Left cardiac atrium (tissue), 4 donors: ENCODE data around the gene ENTPD1. TPM values are rescaled to one million over a fixed set of nuclear protein-coding genes. Genes with fewer than 3 reads are reported as not detected.
"Not testable (repeated sequence)": the region's sequence is repeated elsewhere in the genome, so short reads cannot be mapped to it uniquely, and the experiment has no call there.

Source experiments
- ATAC-seq, 2 donors: fragments of 200-7000 bp; cut with Tn5 transposase; one replicate each; pipeline ENCODE4 v1.9.1; 2020; ENCODE audit warnings: mild to moderate bottlenecking in 2 of 2, moderate library complexity in 2 of 2
- DNase-seq: peaks from one replicate; pipeline ENCODE4 v3.0.0-alpha.2; 2020
- intact Hi-C, 2 donors: fragments of 100-400 bp; cut with DNase I; formaldehyde crosslinking; loops; one replicate each; pipeline versions ENCODE4 v1.14.1 to v1.15.1; 2022 to 2023
- total RNA-seq, 2 donors: library from RNA; stranded (reverse); fragmentation: NEBNext Ultra II Directional; extraction: Animal tissue kit (Norgen Biotek cat#: 25700); gene quantifications; one replicate each; pipeline ENCODE4 v1.2.1, GENCODE V29; 2021
- donor health status: DM: no; HTN: yes; CAD: no.
- donor health status: DM: no; HTN: yes; CAD: no; lungs with severe emphysema.
- donor health status: DM: yes; HTN: yes; CAD: no.
- donor health status: Dilated cardiomyopathy.

The ENTPD1 gene
- total RNA-seq, 2 donors from 2014 or later, result 11.8 to 18.5 TPM

GRCh38 chr10:95791425-95791979 lies 35.5 kb downstream of the ENTPD1 start:
- DNase-seq (no peak), ATAC-seq (no peak)
- intact Hi-C loops, result no loop called here

- DNase-seq (no peak), ATAC-seq (peak in 1 of 2 donors; percentile 12)
- intact Hi-C loops, result no loop called here
Measured at GRCh38 chr10:95792211-95792780, 36.3 kb downstream of the ENTPD1 start.

GRCh38 chr10:95792874-95793285 lies 36.9 kb downstream of the ENTPD1 start:
- DNase-seq (no peak), ATAC-seq (peak; percentile 85 to 89)
- intact Hi-C loops, result no loop called here

GRCh38 chr10:95793401-95794045 lies 37.6 kb downstream of the ENTPD1 start:
- DNase-seq (no peak), ATAC-seq (peak; percentile 56 to 70)
- intact Hi-C loops, result no loop called here

DNA sequence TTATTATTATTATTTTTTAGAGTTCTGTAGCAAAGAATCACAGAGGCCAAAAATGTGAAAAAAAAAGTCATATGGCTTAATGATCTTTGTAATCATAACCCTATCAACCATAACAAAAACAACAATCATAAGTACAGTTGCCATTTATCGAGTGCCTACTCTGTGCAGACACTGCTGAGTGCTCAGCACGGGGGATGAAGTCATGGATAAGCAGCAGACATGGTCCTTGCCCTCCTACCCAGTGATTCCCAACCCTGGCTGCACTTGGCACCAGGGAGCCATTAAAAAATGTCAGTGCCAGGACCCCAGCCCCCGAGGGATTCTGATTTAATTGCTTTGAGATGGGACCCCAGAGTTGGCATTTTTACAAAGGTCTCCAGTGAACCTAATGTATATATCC lies 38.2 kb downstream of the ENTPD1 start:
- intact Hi-C loops, result no loop called here
- ATAC-seq (no peak), DNase-seq (no peak)

- intact Hi-C loops, result no loop called here
- ATAC-seq, result no peak
- no peak for DNase-seq
Measured at GRCh38 chr10:95795602-95796001, 39.6 kb downstream of the ENTPD1 start.

DNA sequence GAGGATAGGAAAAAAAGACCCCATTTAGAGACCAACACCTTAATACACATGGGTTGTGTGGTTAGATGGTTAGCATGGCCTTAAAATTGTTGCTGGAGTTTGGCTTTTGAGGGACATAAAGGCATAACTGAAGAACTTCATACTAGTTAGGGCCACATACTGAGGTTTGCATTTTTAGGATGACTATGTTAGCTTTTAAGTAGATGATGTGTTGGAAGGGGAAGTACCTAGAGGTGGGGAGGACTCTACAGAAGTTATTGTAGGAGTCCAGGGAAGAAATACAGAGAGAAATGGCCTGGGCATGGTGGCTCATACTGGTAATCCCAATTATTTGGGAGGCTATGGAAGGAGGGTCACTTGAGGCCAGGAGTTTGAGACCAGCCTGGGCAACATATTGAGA lies 40.5 kb downstream of the ENTPD1 start:
- DNase-seq, result no peak
- intact Hi-C loops, result no loop called here
- ATAC-seq, result no peak

DNA sequence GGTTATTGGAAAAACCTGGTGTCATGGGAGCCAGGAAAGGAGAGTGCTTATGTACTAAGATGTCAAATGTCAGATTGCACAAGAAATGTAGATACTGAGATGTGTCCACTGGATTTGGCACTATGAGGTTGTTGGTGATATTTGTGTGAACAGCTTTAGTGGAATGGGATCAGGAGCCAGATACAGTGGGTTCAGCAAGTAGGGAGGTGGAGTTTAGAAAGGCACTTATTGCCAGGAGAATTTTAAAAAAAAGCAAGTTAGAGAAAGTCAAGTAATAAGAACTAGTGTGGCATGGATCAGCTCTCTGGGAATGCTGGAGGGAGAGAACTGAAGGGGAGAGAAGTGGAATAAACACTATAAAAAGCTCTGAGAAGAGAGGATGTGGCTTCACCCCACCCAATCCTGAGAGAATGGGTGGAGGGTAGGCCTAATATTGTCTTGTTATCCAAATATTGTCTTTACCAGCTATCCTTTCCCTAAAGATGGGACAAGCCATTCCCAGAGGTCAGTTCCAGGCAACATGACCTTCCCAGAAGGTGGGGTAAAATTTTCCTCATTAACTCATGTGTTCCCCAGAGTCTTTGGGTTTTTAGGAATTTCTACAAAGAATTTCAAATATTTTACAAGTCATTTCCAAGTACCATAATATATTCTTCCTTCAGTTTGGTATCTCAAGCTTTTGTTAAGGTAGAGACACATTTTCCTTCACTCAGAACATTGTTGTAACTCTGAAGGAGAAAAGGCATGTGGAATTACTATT lies 42.3 kb downstream of the ENTPD1 start:
- DNase-seq (no peak), ATAC-seq (no peak)
- intact Hi-C loops, result no loop called here

GRCh38 chr10:95800286-95800685 lies 44.3 kb downstream of the ENTPD1 start:
- ATAC-seq, DNase-seq, intact Hi-C loops: not testable (repeated sequence)

- DNase-seq, ATAC-seq, intact Hi-C loops: not testable (repeated sequence)
Measured at GRCh38 chr10:95806687-95807380, 50.9 kb downstream of the ENTPD1 start.

DNA sequence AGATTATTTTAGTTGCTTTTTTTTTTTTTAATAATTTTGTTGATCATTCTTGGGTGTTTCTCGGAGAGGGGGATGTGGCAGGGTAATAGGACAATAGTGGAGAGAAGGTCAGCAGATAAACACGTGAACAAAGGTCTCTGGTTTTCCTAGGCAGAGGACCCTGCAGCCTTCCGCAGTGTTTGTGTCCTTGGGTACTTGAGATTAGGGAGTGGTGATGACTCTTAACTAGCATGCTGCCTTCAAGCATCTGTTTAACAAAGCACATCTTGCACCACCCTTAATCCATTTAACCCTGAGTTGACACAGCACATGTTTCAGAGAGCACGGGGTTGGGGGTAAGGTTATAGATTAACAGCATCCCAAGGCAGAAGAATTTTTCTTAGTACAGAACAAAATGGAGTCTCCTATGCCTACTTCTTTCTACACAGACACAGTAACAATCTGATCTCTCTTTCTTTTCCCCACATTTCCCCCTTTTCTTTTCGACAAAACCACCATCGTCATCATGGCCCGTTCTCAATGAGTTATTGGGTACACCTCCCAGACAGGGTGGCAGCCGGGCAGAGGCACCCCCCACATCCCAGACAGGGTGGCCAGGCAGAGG lies 52.8 kb downstream of the ENTPD1 start:
- intact Hi-C loops, ATAC-seq, DNase-seq: not testable (repeated sequence)

DNA sequence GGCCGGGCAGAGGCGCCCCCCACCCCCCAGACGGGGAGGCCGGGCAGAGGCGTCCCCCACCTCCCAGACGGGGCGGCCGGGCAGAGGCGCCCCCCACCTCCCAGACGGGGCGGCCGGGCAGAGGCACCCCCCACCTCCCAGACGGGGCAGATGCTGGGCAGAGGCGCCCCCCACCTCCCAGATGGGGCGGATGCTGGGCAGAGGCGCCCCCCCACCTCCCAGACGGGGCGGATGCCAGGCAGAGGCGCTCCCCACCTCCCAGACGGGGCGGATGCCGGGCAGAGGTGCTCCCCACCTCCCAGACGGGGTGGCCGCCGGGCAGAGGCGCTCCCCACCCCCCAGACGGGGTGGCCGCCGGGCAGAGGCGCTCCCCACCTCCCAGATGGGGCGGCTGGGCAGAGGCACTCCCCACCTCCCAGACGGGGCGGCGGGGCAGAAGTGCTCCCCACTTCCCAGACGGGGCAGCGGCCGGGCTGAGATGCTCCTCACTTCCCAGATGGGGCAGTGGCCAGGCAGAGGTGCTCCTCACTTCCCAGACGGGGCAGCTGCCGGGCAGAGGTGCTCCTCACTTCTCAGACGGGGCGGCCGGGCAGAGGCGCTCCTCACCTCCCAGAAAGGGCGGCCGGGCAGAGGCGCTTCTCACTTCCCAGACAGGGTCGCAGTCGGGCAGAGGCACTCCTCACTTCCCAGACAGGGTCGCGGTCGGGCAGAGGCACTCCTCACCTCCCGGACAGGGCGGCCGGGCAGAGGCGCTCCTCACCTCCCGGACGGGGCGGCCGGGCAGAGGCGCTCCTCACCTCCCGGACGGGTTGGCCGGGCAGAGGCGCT lies 53.6 kb downstream of the ENTPD1 start:
- DNase-seq (no peak), ATAC-seq (no peak)
- intact Hi-C loops, result no loop called here

DNA sequence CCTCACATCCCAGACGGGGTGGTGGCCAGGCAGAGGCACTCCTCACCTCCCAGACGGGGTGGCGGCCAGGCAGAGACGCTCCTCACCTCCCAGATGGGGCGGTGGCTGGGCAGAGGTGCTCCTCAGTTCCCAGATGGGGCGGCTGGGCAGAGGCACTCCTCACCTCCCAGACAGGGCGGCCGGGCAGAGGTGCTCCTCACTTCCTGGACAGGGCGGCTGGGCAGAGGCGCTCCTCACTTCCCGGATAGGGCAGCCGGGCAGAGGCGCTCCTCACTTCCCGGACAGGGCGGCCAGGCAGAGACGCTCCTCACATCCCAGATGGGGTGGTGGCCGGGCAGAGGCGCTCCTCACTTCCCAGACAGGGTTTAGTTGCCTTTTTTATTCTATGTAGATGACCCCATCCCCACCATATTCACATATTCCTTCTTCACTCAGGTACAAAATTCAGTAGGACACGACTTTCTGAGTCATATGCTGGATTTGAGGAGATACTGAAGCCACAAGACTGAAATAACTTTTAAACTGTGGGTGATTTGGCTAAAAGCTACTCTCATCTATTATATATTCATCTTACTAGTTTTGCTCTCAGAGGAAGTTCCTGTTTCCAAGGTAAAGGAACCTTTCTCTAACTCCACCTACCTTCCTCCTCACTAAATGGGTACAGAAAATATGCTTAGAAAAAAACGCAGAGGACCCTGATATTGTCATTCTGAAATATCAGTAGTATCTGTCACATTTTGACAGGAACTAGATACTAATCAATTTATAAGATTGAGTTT lies 54.4 kb downstream of the ENTPD1 start:
- intact Hi-C loops, result no loop called here
- DNase-seq (no peak), ATAC-seq (no peak)

- no peak for DNase-seq
- intact Hi-C loops, result no loop called here
- ATAC-seq, result no peak
Measured at GRCh38 chr10:95813054-95813685, 57.2 kb downstream of the ENTPD1 start.

- DNase-seq (peak; percentile 51), ATAC-seq (peak; percentile 38 to 76)
- intact Hi-C loops, result no loop called here
Measured at GRCh38 chr10:95814011-95814727, 58.2 kb downstream of the ENTPD1 start.

DNA sequence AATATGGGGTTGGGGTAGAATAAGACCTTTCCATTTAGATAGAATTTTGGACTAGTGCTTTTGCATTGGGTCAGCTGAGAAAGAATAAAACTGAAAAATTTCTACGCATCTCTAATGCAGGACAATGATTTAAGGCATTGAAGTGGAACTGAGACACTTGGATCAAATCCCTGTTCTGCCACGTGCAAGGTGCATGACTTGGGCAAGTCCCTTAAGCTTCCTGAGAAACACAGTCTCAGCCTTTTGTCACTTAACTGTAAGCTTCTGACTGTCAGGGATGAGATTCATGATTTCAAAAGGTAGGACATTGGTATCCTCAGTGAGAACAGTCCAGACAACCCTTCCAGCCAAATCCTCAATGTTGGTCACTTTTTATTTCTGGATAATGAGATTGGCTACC lies 59.2 kb downstream of the ENTPD1 start:
- DNase-seq (no peak), ATAC-seq (no peak)
- intact Hi-C loops, result no loop called here
